Activated naive CD4-positive, alpha-beta T cell treated with anti-CD3 and anti-CD28 coated beads, Interleukin-2, amount 50 U/mL, for 72 hours (primary cell): Measurements from ENCODE around the gene MAN1A1. TPM values are rescaled to one million over a fixed set of nuclear protein-coding genes. Genes with fewer than 3 reads are reported as not detected.
"Not testable (repeated sequence)": the region's sequence is repeated elsewhere in the genome, so short reads cannot be mapped to it uniquely, and the experiment has no call there.

Experiments
- ATAC-seq, 2 donors: fragments of 150-1000 bp; cut with Tn5 transposase; 2 replicates each; pipeline ENCODE4 v1.10.0; 2021; ENCODE audit warnings: mild to moderate bottlenecking in 2 of 2, moderate library complexity in 2 of 2
- DNase-seq, 2 donors: peaks; one replicate each; pipeline ENCODE4 v3.0.0; 2021 to 2022; ENCODE audit warnings: low spot score in 2 of 2
- H3K27ac Mint-ChIP-seq, 2 donors: one replicate each; pipeline ENCODE4 v1.8.0; 2022; ENCODE audit warnings: mild to moderate bottlenecking in 2 of 2, mixed read lengths in 2 of 2
- H3K36me3 Mint-ChIP-seq, 2 donors: one replicate each; pipeline ENCODE4 v1.8.0; 2022; ENCODE audit warnings: mixed read lengths in 2 of 2
- H3K9me3 Mint-ChIP-seq, 2 donors: one replicate each; pipeline ENCODE4 v1.8.0; 2022; ENCODE audit warnings: mixed read lengths in 2 of 2
- total RNA-seq, 2 donors: library from RNA; stranded (reverse); gene quantifications; one replicate each; pipeline ENCODE4 v1.2.3, GENCODE V29; 2022

Gene MAN1A1
- total RNA-seq, result 10 to 100 TPM; 18.6 to 25.9 TPM

GRCh38 chr6:119349361-119350201, at the start of gene MAN1A1:
Gene MAN1A1, minus strand, starts transcription at chr6:119349761. Its CDS starts 696 bp downstream, at chr6:119349065.
- H3K9me3 Mint-ChIP-seq, result no peaks in the 10 kb centered on the region
- ATAC-seq, result peak; percentile 86 to 88

DNA sequence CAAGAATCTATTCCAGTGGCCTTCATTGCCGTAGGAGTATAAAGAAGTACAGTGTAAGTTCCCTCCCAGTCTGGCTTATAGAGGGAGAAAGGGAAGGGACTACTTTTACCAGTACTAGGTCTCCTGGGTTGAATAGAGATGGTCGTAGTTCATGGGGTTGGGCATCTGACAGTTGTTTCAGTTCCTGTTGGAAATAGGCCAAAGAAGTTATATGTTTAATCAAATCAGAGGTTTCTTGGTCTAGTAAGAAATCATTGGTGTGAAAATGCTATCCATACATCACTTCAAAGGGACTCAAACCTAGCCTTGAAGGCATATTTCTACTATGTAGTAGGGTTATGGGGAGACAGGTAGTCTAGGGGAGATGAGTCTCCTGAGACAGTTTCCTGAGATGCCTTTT, 45.6 kb upstream of the MAN1A1 start:
- Mint-ChIP-seq H3K9me3 (peaks cover 5 to 6% of the 10 kb centered on the region in 2 donors), H3K27ac (no peak overlapping the region), H3K36me3 (peaks cover 5 to 8% of the 10 kb centered on the region in 2 donors)
- DNase-seq (no peak), ATAC-seq (no peak)

More at GRCh38 chr6:119349361-119350201, at the start of gene MAN1A1:
- peak; percentile 92 for DNase-seq
- Mint-ChIP-seq H3K36me3 (peaks cover 16 to 18% of the 10 kb centered on the region in 2 donors), H3K27ac (peak within 1 kb of the TSS; percentile 81 to 97)

- Mint-ChIP-seq H3K9me3 (peaks cover 0 to 3% of the 10 kb centered on the region in 2 donors), H3K36me3 (no peaks in the 10 kb centered on the region), H3K27ac (no peak overlapping the region)
- ATAC-seq (no peak), DNase-seq (no peak)
Observed at GRCh38 chr6:119390247-119390793, 40.8 kb upstream of the MAN1A1 start.

- H3K36me3 Mint-ChIP-seq, result peaks cover 0 to 11% of the 10 kb centered on the region in 2 donors
- DNase-seq (no peak), ATAC-seq (no peak)
- peaks cover 10 to 14% of the 10 kb centered on the region in 2 donors for H3K9me3 Mint-ChIP-seq
- H3K27ac Mint-ChIP-seq, result no peak overlapping the region
Observed at GRCh38 chr6:119385994-119386393, 36.4 kb upstream of the MAN1A1 start.

- no peak for DNase-seq
- no peak for ATAC-seq
- Mint-ChIP-seq H3K9me3 (peaks cover 16 to 28% of the 10 kb centered on the region in 2 donors), H3K27ac (no peak overlapping the region), H3K36me3 (peaks cover 0 to 11% of the 10 kb centered on the region in 2 donors)
Observed at GRCh38 chr6:119384444-119384843, 34.9 kb upstream of the MAN1A1 start.

- Mint-ChIP-seq H3K9me3 (peaks cover 25 to 26% of the 10 kb centered on the region in 2 donors), H3K27ac (no peak overlapping the region), H3K36me3 (peaks cover 14 to 24% of the 10 kb centered on the region in 2 donors)
- no peak for ATAC-seq
- DNase-seq, result no peak
Observed at GRCh38 chr6:119379809-119380208, 30.2 kb upstream of the MAN1A1 start.

GRCh38 chr6:119377043-119377442, 27.5 kb upstream of the MAN1A1 start:
- H3K9me3 Mint-ChIP-seq, result peaks cover 16 to 21% of the 10 kb centered on the region in 2 donors
- H3K27ac Mint-ChIP-seq, DNase-seq: not testable (repeated sequence)

GRCh38 chr6:119370080-119370479, 20.5 kb upstream of the MAN1A1 start:
- H3K36me3 Mint-ChIP-seq, result peaks cover 3 to 15% of the 10 kb centered on the region in 2 donors
- H3K27ac Mint-ChIP-seq, result no peak overlapping the region
- DNase-seq (no peak), ATAC-seq (no peak)
- H3K9me3 Mint-ChIP-seq, result peaks cover 2 to 9% of the 10 kb centered on the region in 2 donors

More at GRCh38 chr6:119377043-119377442, 27.5 kb upstream of the MAN1A1 start:
- not testable (repeated sequence) for ATAC-seq
- H3K36me3 Mint-ChIP-seq, result peaks cover 12 to 23% of the 10 kb centered on the region in 2 donors

DNA sequence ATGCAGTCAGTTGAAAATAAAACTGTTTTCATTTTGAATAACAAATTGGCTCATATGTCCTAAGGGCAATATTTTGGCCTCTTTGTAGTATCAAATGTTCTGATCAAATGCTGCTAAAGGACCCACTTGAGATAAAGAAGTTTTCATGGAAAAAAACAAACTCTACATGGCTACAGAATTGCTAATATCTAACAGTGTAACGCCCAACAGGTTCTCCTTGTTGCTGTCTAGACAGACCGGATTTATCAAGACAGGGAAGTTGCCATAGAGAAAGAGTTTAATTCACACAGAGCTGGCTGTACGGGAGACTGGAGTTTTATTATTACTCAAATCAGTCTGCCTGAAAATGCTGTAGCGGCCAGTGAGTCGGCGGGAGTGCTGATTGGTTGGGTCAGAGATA, 19.4 kb upstream of the MAN1A1 start:
- no peak for DNase-seq
- ATAC-seq, result no peak
- H3K27ac Mint-ChIP-seq, result peak overlapping the region in 1 of 2 donors; percentile 20
- peaks cover 8 to 14% of the 10 kb centered on the region in 2 donors for H3K9me3 Mint-ChIP-seq
- H3K36me3 Mint-ChIP-seq, result peaks cover 10 to 13% of the 10 kb centered on the region in 2 donors

DNA sequence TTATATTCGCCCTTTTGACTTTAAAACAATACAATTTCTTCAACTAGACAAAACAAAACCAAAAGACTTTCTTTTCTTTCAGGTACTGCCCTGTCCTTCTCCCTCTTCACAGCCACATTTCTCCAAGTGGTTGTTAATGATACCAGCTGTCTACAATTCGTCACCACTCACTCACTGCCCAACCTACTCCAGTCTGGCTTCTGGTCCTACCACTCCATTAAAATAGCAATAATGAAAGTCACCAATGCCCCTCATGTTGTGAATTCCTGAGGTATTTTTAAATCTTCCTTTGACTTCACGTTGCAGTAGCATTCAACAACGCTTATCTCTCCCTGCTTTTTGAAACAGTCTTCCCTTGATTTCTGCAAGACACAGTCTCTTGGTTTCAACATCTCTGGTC, 11.6 kb upstream of the MAN1A1 start:
- H3K9me3 Mint-ChIP-seq, result peaks cover 8 to 9% of the 10 kb centered on the region in 2 donors
- peaks cover 9 to 13% of the 10 kb centered on the region in 2 donors for H3K36me3 Mint-ChIP-seq
- ATAC-seq (no peak), DNase-seq (no peak)
- no peak overlapping the region for H3K27ac Mint-ChIP-seq

GRCh38 chr6:119360262-119360915, 10.8 kb upstream of the MAN1A1 start:
- DNase-seq (no peak), ATAC-seq (no peak)
- H3K27ac Mint-ChIP-seq, result no peak overlapping the region
- peaks cover 9 to 13% of the 10 kb centered on the region in 2 donors for H3K36me3 Mint-ChIP-seq
- peaks cover 8 to 9% of the 10 kb centered on the region in 2 donors for H3K9me3 Mint-ChIP-seq

- no peak for ATAC-seq
- Mint-ChIP-seq H3K9me3 (no peaks in the 10 kb centered on the region), H3K27ac (no peak overlapping the region), H3K36me3 (no peaks in the 10 kb centered on the region)
- no peak for DNase-seq
Observed at GRCh38 chr6:119355890-119356289, 6.3 kb upstream of the MAN1A1 start.

DNA sequence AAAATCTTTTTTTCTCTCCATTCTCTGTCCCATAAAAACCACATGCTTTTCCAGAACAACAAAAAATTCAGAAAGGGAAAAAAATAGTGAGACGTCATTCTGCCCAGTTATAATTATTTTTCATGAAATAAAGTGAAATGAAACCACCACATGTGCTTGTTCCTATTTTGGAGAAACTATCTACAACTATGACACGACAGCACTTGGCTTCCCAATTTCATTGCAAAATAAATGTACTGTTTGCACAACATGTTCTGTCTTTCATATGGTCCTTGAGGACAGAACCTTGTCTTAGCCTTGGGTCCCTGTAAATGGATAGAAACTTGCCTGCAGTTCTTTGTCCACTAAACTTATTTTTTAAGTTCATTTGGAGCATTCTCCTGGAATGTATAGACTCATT, 5.6 kb upstream of the MAN1A1 start:
- DNase-seq (no peak), ATAC-seq (no peak)
- Mint-ChIP-seq H3K27ac (no peak overlapping the region), H3K9me3 (no peaks in the 10 kb centered on the region), H3K36me3 (peaks cover 0 to 4% of the 10 kb centered on the region in 2 donors)

DNA sequence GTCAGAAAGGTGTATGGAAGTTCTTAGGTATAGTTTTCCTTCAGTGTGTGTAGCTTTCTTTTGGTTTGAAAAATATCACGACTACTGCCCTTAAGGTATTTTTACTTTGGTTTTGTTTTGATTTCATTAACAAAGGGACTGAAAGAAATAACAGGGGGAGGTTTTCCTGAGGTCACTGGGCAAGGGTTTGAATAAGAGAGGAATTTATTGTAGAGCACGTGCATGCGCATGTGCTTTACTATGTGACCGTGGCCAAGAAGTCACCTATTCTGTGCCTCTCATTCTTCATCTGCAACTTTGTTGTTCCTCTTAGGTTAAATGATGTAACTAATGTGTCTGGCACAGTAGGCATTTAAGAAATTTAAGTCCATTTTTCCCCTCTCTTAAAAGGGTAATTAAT, 4.1 kb upstream of the MAN1A1 start:
- DNase-seq (no peak), ATAC-seq (no peak)
- Mint-ChIP-seq H3K36me3 (peaks cover 0 to 4% of the 10 kb centered on the region in 2 donors), H3K9me3 (no peaks in the 10 kb centered on the region), H3K27ac (no peak overlapping the region)

DNA sequence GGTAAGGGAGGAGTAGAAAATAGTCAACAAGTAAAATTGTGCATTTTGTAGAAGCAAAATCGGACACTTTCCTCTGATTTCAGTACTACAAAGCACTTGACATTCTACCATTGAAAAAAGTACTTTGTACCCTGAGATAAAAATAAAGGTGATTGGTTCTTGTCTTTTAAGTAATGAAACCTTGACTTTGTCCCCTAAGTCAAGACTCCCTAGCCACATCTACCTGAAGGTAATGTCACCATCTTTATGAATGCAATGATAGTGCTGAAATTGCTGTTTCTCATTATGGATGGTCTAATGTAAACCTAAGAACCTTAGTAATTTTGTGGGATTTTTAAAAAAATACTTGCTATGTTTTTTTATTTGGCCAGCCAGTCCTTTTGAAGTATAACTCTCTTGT, 2.4 kb upstream of the MAN1A1 start:
- H3K9me3 Mint-ChIP-seq, result no peaks in the 10 kb centered on the region
- H3K27ac Mint-ChIP-seq, result no peak overlapping the region
- ATAC-seq, result no peak
- no peak for DNase-seq
- H3K36me3 Mint-ChIP-seq, result peaks cover 8 to 12% of the 10 kb centered on the region in 2 donors

DNA sequence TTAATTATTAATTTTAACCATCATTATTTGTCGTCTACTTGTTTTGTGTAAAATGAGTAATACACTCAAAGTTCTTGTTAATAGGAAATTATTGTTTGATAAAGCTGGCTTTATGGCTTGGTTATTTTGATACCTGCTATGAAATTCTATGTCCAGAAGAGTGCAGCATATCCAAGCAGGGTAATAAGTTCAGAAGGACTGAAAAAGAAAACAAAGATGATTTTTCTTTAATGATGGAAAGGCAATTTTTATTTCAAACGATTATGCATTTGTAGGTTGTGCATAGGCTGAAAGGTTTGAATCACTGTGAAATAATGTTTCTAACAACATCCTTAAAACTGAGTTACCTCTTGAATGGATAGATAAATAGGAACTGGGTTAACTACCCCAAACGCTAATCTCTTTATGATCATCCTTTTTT, 1.4 kb upstream of the MAN1A1 start:
- H3K27ac Mint-ChIP-seq, result peak overlapping the region; percentile 81 to 97
- ATAC-seq, result no peak
- H3K9me3 Mint-ChIP-seq, result no peaks in the 10 kb centered on the region
- DNase-seq, result no peak
- peaks cover 8 to 18% of the 10 kb centered on the region in 2 donors for H3K36me3 Mint-ChIP-seq
